CD4-positive, alpha-beta T cell treated with Interleukin-12 subunit alpha and Interleukin-12 subunit beta, for 1 hour (primary cell): ENCODE measurements around the gene UTS2R.
A peak's percentile ranks its signal among the peaks of the same experiment; 100 is the strongest.
"Not testable (repeated sequence)": the region's sequence is repeated elsewhere in the genome, so short reads cannot be mapped to it uniquely, and the experiment has no call there.

ENCODE experiments used
- DNase-seq: peaks from one replicate; pipeline ENCODE4 v3.0.0-alpha.2; 2020

UTS2R gene

GRCh38 chr17:82334622-82335394 lies 36.8 kb upstream of the UTS2R start:
- DNase-seq: peak; percentile 28

GRCh38 chr17:82338858-82339633 lies 32.5 kb upstream of the UTS2R start:
- no peak for DNase-seq

GRCh38 chr17:82339634-82340580 lies 31.7 kb upstream of the UTS2R start:
- DNase-seq: no peak

GRCh38 chr17:82342361-82343079 lies 29.0 kb upstream of the UTS2R start:
- DNase-seq: no peak

GRCh38 chr17:82343560-82343959 lies 28.0 kb upstream of the UTS2R start:
- DNase-seq: no peak

GRCh38 chr17:82344175-82344907 lies 27.2 kb upstream of the UTS2R start:
- no peak for DNase-seq

GRCh38 chr17:82345151-82345976 lies 26.2 kb upstream of the UTS2R start:
- no peak for DNase-seq

GRCh38 chr17:82346342-82347300 lies 24.9 kb upstream of the UTS2R start:
- DNase-seq: no peak

GRCh38 chr17:82347994-82348393 lies 23.6 kb upstream of the UTS2R start:
- not testable (repeated sequence) for DNase-seq

GRCh38 chr17:82348434-82348833 lies 23.1 kb upstream of the UTS2R start:
- DNase-seq: no peak

GRCh38 chr17:82348866-82349265 lies 22.7 kb upstream of the UTS2R start:
- DNase-seq: no peak

- no peak for DNase-seq
These were observed 22.3 kb upstream of the UTS2R start for GRCh38 chr17:82349287-82349701.

- peak; percentile 35 for DNase-seq
These were observed 21.2 kb upstream of the UTS2R start for GRCh38 chr17:82350182-82351030.

- DNase-seq: no peak
These were observed 20.3 kb upstream of the UTS2R start for GRCh38 chr17:82351254-82351712.

- peak; percentile 84 for DNase-seq
These were observed 19.7 kb upstream of the UTS2R start for GRCh38 chr17:82351713-82352488.

GRCh38 chr17:82353484-82353883 lies 18.1 kb upstream of the UTS2R start:
- no peak for DNase-seq

GRCh38 chr17:82354804-82355308 lies 16.7 kb upstream of the UTS2R start:
- DNase-seq: no peak
